Prostate gland (tissue), 2 donors: Measurements from ENCODE around the gene FOXP1. TPM values are rescaled to one million over a fixed set of nuclear protein-coding genes. Genes with fewer than 3 reads are reported as not detected.

Source experiments
- DNase-seq: peaks from one replicate; pipeline ENCODE4 v3.0.0-alpha.2; 2019; ENCODE audit warnings: low spot score
- H3K27ac ChIP-seq, 2 donors: fragments of 200-600 bp; sonication (generic); 2 replicates each; pipeline ENCODE4 v1.5.1; 2017 to 2019
- H3K27me3 ChIP-seq: fragments of 200-600 bp; sonication (generic); replicated peaks from 2 replicates; pipeline ENCODE4 v1.5.1; 2019; ENCODE audit not compliant: insufficient read depth
- H3K36me3 ChIP-seq, 2 donors: fragments of 200-600 bp; sonication (generic); 1 replicate in 1 of 2; 2 replicates in 1 of 2; pipeline versions ENCODE4 v1.5.1 to v1.8.1; 2017 to 2019
- H3K4me1 ChIP-seq: fragments of 200-600 bp; sonication (generic); replicated peaks from 2 replicates; pipeline ENCODE4 v1.5.1; 2019
- H3K4me3 ChIP-seq, 2 donors: fragments of 200-600 bp; sonication (generic); 2 replicates each; pipeline ENCODE4 v1.5.1; 2017 to 2019
- H3K9me3 ChIP-seq: fragments of 200-600 bp; sonication (generic); 2 replicates; pipeline ENCODE4 v1.5.1; 2017
- POLR2A ChIP-seq: fragments of 450-650 bp; IDR thresholded peaks from one replicate; pipeline ENCODE4 v1.6.1; 2016; ENCODE audit warnings: antibody characterized with exemption, mild to moderate bottlenecking
- POLR2AphosphoS5 ChIP-seq: sonication (generic); formaldehyde crosslinking; IDR thresholded peaks from one replicate; pipeline ENCODE4 v1.6.1; 2017; ENCODE audit warnings: antibody characterized with exemption
- WGBS: methylation state at CpG from one replicate; pipeline ENCODE4 v1.1.5; 2018; 5-methylcytosine and 5-hydroxymethylcytosine counted together
- intact Hi-C: fragments of 100-400 bp; cut with DNase I; formaldehyde crosslinking; loops from one replicate; pipeline ENCODE4 v1.14.2; 2022
- total RNA-seq, 2 donors: library from RNA; depleted of rRNA; stranded (reverse); fragments of >200 nt; gene quantifications; one replicate each; pipeline ENCODE4 v1.1.0, GENCODE V29; 2016
- TF ChIP-seq, protein P1 (sequence below), 4 experiments: fragments of 200-600 bp in 2 of 4; fragments of 450-650 bp in 2 of 4; sonication (generic) in 2 of 4; IDR thresholded peaks; 1 replicate in 3 of 4; 2 replicates in 1 of 4; pipeline ENCODE4 v1.5.1; 2016 to 2019; ENCODE audit warnings: antibody characterized with exemption in 4 of 4, mild to moderate bottlenecking in 2 of 4, moderate library complexity in 2 of 4

Gene FOXP1
- total RNA-seq, 2 donors from 2014 or later = 133 to 156 TPM

DNA sequence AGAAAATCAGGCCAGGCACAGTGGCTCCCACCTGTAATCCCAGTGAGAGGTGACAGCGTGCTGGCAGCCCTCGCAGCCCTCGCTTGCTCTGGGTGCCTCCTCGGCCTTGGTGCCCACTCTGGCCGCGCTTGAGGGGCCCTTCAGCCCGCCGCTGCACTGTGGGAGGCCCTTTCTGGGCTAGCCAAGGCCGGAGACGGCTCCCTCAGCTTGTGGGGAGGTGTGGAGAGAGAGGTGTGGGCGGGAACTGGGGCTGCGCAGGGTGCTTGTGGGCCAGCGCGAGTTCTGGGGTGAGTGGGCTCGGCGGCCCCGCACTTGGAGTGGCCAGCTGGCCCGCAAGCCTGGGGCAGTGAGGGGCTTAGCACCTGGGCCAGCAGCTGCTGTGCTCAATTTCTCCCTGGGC, 252.6 kb downstream of the FOXP1 start:
- WGBS = 90% methylated on average over 18 of the region's 18 CpGs
- TF ChIP-seq POLR2AphosphoS5 = no peak
- TF ChIP-seq, protein P1, sequence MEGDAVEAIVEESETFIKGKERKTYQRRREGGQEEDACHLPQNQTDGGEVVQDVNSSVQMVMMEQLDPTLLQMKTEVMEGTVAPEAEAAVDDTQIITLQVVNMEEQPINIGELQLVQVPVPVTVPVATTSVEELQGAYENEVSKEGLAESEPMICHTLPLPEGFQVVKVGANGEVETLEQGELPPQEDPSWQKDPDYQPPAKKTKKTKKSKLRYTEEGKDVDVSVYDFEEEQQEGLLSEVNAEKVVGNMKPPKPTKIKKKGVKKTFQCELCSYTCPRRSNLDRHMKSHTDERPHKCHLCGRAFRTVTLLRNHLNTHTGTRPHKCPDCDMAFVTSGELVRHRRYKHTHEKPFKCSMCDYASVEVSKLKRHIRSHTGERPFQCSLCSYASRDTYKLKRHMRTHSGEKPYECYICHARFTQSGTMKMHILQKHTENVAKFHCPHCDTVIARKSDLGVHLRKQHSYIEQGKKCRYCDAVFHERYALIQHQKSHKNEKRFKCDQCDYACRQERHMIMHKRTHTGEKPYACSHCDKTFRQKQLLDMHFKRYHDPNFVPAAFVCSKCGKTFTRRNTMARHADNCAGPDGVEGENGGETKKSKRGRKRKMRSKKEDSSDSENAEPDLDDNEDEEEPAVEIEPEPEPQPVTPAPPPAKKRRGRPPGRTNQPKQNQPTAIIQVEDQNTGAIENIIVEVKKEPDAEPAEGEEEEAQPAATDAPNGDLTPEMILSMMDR (IDR thresholded peaks at IDR 0.05) = no peak
- no peak for TF ChIP-seq POLR2A
- Histone ChIP-seq H3K9me3 (no peaks in the 10 kb centered on the region), H3K27ac (no peak overlapping the region), H3K4me1 (no peaks in the 10 kb centered on the region), H3K4me3 (no peak overlapping the region), H3K27me3 (no peaks in the 10 kb centered on the region), H3K36me3 (no peaks in the 10 kb centered on the region)
- intact Hi-C loops = no loop called here
- no peak for DNase-seq

DNA sequence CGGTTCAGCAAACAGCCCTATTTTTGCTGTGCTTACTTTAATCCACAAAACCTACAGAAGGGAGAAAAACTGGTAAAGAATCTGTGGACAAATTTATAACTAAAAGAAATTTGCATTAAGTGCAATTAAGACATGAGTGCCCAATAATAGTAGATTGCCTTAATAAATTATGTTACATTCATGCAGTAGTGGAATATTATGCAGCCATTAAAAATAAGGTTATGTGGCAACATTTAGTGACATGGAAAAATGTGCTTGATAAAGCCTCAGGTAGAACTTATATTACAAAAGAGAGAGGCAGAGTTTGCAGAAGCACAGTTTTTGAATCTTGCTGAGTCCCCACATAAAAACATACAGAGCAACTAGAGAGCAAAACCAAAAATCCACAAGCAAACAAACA, 253.0 kb downstream of the FOXP1 start:
- TF ChIP-seq POLR2A (no peak), POLR2AphosphoS5 (no peak)
- TF ChIP-seq, protein P1 (IDR thresholded peaks at IDR 0.05) = no peak
- WGBS = 100% methylated on average over 1 of the region's 1 CpG
- no peak overlapping the region for H3K27ac ChIP-seq
- no peaks in the 10 kb centered on the region for H3K36me3 ChIP-seq
- H3K4me3 ChIP-seq = no peak overlapping the region
- intact Hi-C loops = no loop called here
- H3K4me1 ChIP-seq = no peaks in the 10 kb centered on the region
- H3K9me3 ChIP-seq = no peaks in the 10 kb centered on the region
- H3K27me3 ChIP-seq = no peaks in the 10 kb centered on the region
- DNase-seq = no peak

DNA sequence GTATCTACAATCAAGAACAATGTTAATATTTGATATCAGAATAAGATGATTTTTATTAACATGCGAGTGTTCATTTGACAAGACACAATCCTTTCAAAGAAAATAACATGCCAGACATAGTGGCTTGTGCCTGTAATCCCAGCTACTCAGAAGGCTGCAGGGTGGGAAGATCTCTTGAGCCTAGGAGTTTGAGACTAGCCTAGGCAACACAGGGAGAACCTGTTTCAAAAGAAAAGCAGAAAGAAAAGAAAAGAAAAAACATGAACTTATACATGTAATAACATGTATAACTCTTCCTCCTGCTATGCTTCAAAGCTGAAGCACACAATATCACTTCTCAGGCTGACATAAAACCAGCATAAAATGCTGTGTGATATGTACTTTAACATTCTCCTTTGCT, 253.7 kb downstream of the FOXP1 start:
- WGBS = 73% methylated on average over 1 of the region's 1 CpG

DNA sequence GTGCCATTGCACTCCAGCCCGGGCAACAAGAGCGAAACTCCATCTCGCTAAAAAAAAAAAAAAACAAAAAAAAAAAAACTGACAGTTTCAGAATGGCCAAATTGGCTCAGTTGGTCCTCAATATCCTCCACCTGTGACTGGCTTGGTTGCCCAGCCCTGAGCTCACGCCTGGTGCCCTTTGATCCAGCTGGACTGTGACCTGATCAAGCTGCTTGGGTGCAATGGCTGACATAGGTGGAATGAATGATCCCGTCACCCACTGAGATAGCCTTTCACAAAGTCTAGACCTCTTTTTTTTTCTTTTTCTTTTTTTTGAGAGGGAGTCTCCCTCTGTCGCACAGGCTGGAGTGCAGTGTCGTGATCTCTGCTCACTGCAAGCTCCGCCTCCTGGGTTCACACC, 254.6 kb downstream of the FOXP1 start:
- Histone ChIP-seq H3K9me3 (no peaks in the 10 kb centered on the region), H3K27me3 (no peaks in the 10 kb centered on the region), H3K4me1 (no peaks in the 10 kb centered on the region), H3K27ac (no peak overlapping the region), H3K4me3 (no peak overlapping the region), H3K36me3 (no peaks in the 10 kb centered on the region)
- 91% methylated on average over 8 of the region's 8 CpGs for WGBS
- TF ChIP-seq POLR2A (no peak), POLR2AphosphoS5 (no peak)
- TF ChIP-seq, protein P1 (IDR thresholded peaks at IDR 0.05) = no peak
- no peak for DNase-seq
- intact Hi-C loops = no loop called here

More for the DNA sequence above, 253.7 kb downstream of the FOXP1 start:
- no peaks in the 10 kb centered on the region for H3K27me3 ChIP-seq
- no peak for TF ChIP-seq POLR2AphosphoS5
- TF ChIP-seq, protein P1 (IDR thresholded peaks at IDR 0.05) = no peak
- no peak for TF ChIP-seq POLR2A
- no peak overlapping the region for H3K4me3 ChIP-seq
- no peaks in the 10 kb centered on the region for H3K9me3 ChIP-seq
- H3K36me3 ChIP-seq = no peaks in the 10 kb centered on the region
- no peaks in the 10 kb centered on the region for H3K4me1 ChIP-seq
- H3K27ac ChIP-seq = no peak overlapping the region
- no peak for DNase-seq
- intact Hi-C loops = no loop called here

DNA sequence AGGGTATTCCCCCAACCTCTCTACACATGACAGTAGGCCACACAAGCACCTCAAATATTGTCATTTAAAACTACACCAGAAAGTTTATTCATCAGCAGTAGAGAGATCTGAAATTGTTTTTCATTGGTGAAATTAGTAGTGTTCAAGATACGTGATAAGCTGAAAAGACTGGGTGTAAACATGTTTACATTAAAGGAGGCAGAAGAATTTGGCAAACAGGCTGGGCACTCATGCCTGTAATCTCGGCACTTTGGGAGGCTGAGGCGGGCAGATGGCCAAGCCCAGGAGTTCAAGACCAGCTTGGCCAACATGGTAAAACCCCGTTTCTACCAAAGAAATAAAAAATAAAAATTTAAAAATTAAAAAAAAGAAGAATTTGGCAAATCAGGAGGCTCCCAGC, 255.6 kb downstream of the FOXP1 start:
- Histone ChIP-seq H3K36me3 (no peaks in the 10 kb centered on the region), H3K9me3 (no peaks in the 10 kb centered on the region), H3K27me3 (no peaks in the 10 kb centered on the region), H3K4me1 (no peaks in the 10 kb centered on the region), H3K4me3 (no peak overlapping the region), H3K27ac (no peak overlapping the region)
- 75% methylated on average over 4 of the region's 4 CpGs for WGBS
- TF ChIP-seq POLR2AphosphoS5 (no peak), POLR2A (no peak)
- TF ChIP-seq, protein P1 (IDR thresholded peaks at IDR 0.05) = no peak
- intact Hi-C loops = no loop called here
- DNase-seq = no peak
